Endothelial cell (in vitro differentiated cells): ENCODE data around the gene IGDCC3. TPM values are rescaled to one million over a fixed set of nuclear protein-coding genes. Genes with fewer than 3 reads are reported as not detected.

Experiments
- DNase-seq: peaks from one replicate; pipeline ENCODE4 v3.0.0; 2021; ENCODE audit warnings: low spot score
- H3K27ac Mint-ChIP-seq: one replicate; pipeline ENCODE4 v1.8.0; 2021; ENCODE audit warnings: mixed read lengths, inconsistent platforms; ENCODE audit not compliant: unreplicated experiment
- H3K27me3 Mint-ChIP-seq: one replicate; pipeline ENCODE4 v1.8.0; 2021; ENCODE audit warnings: mild to moderate bottlenecking, moderate library complexity, mixed read lengths, inconsistent platforms; ENCODE audit not compliant: unreplicated experiment
- H3K36me3 Mint-ChIP-seq: one replicate; pipeline ENCODE4 v1.8.0; 2021; ENCODE audit warnings: mild to moderate bottlenecking, low read depth, mixed read lengths, inconsistent platforms; ENCODE audit not compliant: unreplicated experiment
- H3K4me1 Mint-ChIP-seq: one replicate; pipeline ENCODE4 v1.8.0; 2021; ENCODE audit warnings: mild to moderate bottlenecking, mixed read lengths, inconsistent platforms; ENCODE audit not compliant: unreplicated experiment
- H3K4me3 Mint-ChIP-seq: one replicate; pipeline ENCODE4 v1.8.0; 2021; ENCODE audit warnings: mild to moderate bottlenecking, mixed read lengths, inconsistent platforms; ENCODE audit not compliant: unreplicated experiment
- H3K9me3 Mint-ChIP-seq: one replicate; pipeline ENCODE4 v1.8.0; 2021; ENCODE audit warnings: mixed read lengths, inconsistent platforms; ENCODE audit not compliant: unreplicated experiment
- CTCF ChIP-seq: fragments of 200-600 bp; sonication (generic); IDR thresholded peaks from one replicate; pipeline ENCODE4 v1.5.0; 2021; ENCODE audit warnings: antibody characterized with exemption; ENCODE audit not compliant: unreplicated experiment
- total RNA-seq: library from RNA; stranded (reverse); fragmentation: NEBNext Ultra II Directional; extraction: Animal tissue kit (Norgen Biotek cat#: 25700); gene quantifications from one replicate; pipeline ENCODE4 v1.2.1, GENCODE V29; 2021; ENCODE audit not compliant: unreplicated experiment

IGDCC3 gene
- total RNA-seq, 1 donor from 2014 or later: 538 TPM

GRCh38 chr15:65383456-65383855 lies 5.7 kb upstream of the IGDCC3 start:
- no peak for TF ChIP-seq CTCF
- H3K36me3 Mint-ChIP-seq: peaks cover 2% of the 10 kb centered on the region
- H3K9me3 Mint-ChIP-seq: no peaks in the 10 kb centered on the region
- no peak overlapping the region for H3K4me3 Mint-ChIP-seq
- no peak overlapping the region for H3K27ac Mint-ChIP-seq
- DNase-seq: no peak
- H3K4me1 Mint-ChIP-seq: peaks cover 53% of the 10 kb centered on the region
- peaks cover 19% of the 10 kb centered on the region for H3K27me3 Mint-ChIP-seq

GRCh38 chr15:65382921-65383320 lies 5.1 kb upstream of the IGDCC3 start:
- no peak for DNase-seq
- peaks cover 6% of the 10 kb centered on the region for H3K36me3 Mint-ChIP-seq
- peaks cover 20% of the 10 kb centered on the region for H3K27me3 Mint-ChIP-seq
- peaks cover 56% of the 10 kb centered on the region for H3K4me1 Mint-ChIP-seq
- TF ChIP-seq CTCF: no peak
- no peaks in the 10 kb centered on the region for H3K9me3 Mint-ChIP-seq
- peak overlapping the region; percentile 33 for H3K27ac Mint-ChIP-seq
- no peak overlapping the region for H3K4me3 Mint-ChIP-seq

GRCh38 chr15:65382146-65382491 lies 4.3 kb upstream of the IGDCC3 start:
- TF ChIP-seq CTCF: no peak
- DNase-seq: no peak
- Mint-ChIP-seq H3K9me3 (no peaks in the 10 kb centered on the region), H3K36me3 (peaks cover 6% of the 10 kb centered on the region), H3K27ac (no peak overlapping the region), H3K27me3 (peaks cover 16% of the 10 kb centered on the region), H3K4me3 (peak overlapping the region; percentile 19), H3K4me1 (peaks cover 56% of the 10 kb centered on the region)

GRCh38 chr15:65381445-65382145 lies 3.8 kb upstream of the IGDCC3 start:
- H3K4me1 Mint-ChIP-seq: peaks cover 57% of the 10 kb centered on the region
- no peak overlapping the region for H3K27ac Mint-ChIP-seq
- H3K4me3 Mint-ChIP-seq: peak overlapping the region; percentile 14
- H3K9me3 Mint-ChIP-seq: no peaks in the 10 kb centered on the region
- H3K27me3 Mint-ChIP-seq: peaks cover 12% of the 10 kb centered on the region
- peaks cover 12% of the 10 kb centered on the region for H3K36me3 Mint-ChIP-seq
- DNase-seq: no peak
- no peak for TF ChIP-seq CTCF

GRCh38 chr15:65379986-65380385 lies 2.2 kb upstream of the IGDCC3 start:
- Mint-ChIP-seq H3K4me1 (peaks cover 67% of the 10 kb centered on the region), H3K36me3 (peaks cover 26% of the 10 kb centered on the region), H3K4me3 (no peak overlapping the region)

More at GRCh38 chr15:65379986-65380385, 2.2 kb upstream of the IGDCC3 start:
- Mint-ChIP-seq H3K27ac (no peak overlapping the region), H3K9me3 (no peaks in the 10 kb centered on the region), H3K27me3 (peaks cover 11% of the 10 kb centered on the region)
- no peak for DNase-seq
- no peak for TF ChIP-seq CTCF
